ENCODE data around the gene THADA. TPM values are rescaled to one million over a fixed set of nuclear protein-coding genes. Genes with fewer than 3 reads are reported as not detected.

THADA gene
- total RNA-seq, 1 experiment from 2014 or later, result 27.5 TPM

- TF ChIP-seq RORB (CRISPR knock-in tag; IDR thresholded peaks at IDR 0.05) (no peak), TCF7 (CRISPR knock-in tag; IDR thresholded peaks at IDR 0.05; ENCODE audit: low read depth) (no peak), TP53 (CRISPR knock-in tag; IDR thresholded peaks at IDR 0.05) (no peak), E2F1 (CRISPR knock-in tag; IDR thresholded peaks at IDR 0.05) (no peak)
- TF ChIP-seq, protein P1, sequence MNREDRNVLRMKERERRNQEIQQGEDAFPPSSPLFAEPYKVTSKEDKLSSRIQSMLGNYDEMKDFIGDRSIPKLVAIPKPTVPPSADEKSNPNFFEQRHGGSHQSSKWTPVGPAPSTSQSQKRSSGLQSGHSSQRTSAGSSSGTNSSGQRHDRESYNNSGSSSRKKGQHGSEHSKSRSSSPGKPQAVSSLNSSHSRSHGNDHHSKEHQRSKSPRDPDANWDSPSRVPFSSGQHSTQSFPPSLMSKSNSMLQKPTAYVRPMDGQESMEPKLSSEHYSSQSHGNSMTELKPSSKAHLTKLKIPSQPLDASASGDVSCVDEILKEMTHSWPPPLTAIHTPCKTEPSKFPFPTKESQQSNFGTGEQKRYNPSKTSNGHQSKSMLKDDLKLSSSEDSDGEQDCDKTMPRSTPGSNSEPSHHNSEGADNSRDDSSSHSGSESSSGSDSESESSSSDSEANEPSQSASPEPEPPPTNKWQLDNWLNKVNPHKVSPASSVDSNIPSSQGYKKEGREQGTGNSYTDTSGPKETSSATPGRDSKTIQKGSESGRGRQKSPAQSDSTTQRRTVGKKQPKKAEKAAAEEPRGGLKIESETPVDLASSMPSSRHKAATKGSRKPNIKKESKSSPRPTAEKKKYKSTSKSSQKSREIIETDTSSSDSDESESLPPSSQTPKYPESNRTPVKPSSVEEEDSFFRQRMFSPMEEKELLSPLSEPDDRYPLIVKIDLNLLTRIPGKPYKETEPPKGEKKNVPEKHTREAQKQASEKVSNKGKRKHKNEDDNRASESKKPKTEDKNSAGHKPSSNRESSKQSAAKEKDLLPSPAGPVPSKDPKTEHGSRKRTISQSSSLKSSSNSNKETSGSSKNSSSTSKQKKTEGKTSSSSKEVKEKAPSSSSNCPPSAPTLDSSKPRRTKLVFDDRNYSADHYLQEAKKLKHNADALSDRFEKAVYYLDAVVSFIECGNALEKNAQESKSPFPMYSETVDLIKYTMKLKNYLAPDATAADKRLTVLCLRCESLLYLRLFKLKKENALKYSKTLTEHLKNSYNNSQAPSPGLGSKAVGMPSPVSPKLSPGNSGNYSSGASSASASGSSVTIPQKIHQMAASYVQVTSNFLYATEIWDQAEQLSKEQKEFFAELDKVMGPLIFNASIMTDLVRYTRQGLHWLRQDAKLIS (CRISPR knock-in tag; IDR thresholded peaks at IDR 0.05; ENCODE audit: borderline replicate concordance), result no peak
Observed at GRCh38 chr2:43220760-43221123, 375.1 kb downstream of the THADA start (continued).

GRCh38 chr2:43220229-43220751 is 375.5 kb downstream of the THADA start:
- Mint-ChIP-seq H3K27ac (peak overlapping the region; percentile 99), H3K4me1 (peaks cover 72% of the 10 kb centered on the region), H3K4me3 (peak overlapping the region; percentile 74), H3K36me3 (peaks cover 15% of the 10 kb centered on the region), H3K9me3 (no peaks in the 10 kb centered on the region), H3K27me3 (ENCODE audit: low read depth) (no peaks in the 10 kb centered on the region)
- CTCF ChIA-PET, result interaction anchor here (0.9 to 3.3 kb wide), 4 partner anchors 13 to 93 kb away, joined by 3 to 16 read pairs (median 6); no protein-coding TSS in a partner anchor
- no peak for ATAC-seq
- POLR2A ChIA-PET, result interaction anchor here (0.6 kb wide), 1 partner anchor 212 kb away, joined by 3 read pairs; no protein-coding TSS in a partner anchor
- DNase-seq (ENCODE audit: low spot score), result no peak
- TF ChIP-seq, protein P1 (CRISPR knock-in tag; IDR thresholded peaks at IDR 0.05; ENCODE audit: borderline replicate concordance), result no peak
- TF ChIP-seq, protein P2, sequence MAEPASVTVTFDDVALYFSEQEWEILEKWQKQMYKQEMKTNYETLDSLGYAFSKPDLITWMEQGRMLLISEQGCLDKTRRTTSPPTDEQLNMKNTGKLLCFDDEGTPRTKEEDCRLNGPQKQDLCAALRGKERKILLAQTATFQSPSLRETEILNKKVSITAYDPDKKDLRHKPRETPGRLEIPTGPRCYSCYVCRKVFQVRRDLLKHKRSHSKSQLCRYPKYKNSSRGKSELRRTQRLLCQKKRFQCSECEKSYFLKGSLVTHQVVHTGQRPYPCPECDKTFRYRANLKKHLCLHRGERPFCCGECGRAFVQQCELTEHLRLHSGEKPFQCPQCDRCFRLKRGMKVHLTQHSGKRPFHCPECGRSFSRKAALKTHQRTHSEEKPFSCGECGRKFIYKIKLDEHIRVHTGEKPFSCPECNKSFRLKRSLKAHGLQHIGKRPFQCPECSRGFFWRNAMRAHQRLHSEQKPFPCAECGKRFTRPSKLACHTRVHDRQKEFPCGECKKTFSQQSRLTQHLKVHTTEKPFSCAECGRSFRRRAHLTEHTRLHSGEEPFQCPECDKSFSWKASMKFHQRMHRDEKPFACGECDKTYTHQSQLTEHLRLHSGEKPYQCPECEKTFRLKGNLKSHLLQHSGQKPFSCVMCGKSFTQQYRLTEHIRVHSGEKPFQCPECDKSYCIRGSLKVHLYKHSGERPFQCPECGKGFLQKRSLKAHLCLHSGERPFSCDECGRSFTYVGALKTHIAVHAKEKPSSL (CRISPR knock-in tag; conservative IDR thresholded peaks at IDR 0.05), result no peak
- TF ChIP-seq TCF7 (CRISPR knock-in tag; IDR thresholded peaks at IDR 0.05; ENCODE audit: low read depth), result no peak
- TF ChIP-seq, protein P3, sequence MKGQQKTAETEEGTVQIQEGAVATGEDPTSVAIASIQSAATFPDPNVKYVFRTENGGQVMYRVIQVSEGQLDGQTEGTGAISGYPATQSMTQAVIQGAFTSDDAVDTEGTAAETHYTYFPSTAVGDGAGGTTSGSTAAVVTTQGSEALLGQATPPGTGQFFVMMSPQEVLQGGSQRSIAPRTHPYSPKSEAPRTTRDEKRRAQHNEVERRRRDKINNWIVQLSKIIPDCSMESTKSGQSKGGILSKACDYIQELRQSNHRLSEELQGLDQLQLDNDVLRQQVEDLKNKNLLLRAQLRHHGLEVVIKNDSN (CRISPR knock-in tag; IDR thresholded peaks at IDR 0.05), result no peak
- TF ChIP-seq, protein P4, sequence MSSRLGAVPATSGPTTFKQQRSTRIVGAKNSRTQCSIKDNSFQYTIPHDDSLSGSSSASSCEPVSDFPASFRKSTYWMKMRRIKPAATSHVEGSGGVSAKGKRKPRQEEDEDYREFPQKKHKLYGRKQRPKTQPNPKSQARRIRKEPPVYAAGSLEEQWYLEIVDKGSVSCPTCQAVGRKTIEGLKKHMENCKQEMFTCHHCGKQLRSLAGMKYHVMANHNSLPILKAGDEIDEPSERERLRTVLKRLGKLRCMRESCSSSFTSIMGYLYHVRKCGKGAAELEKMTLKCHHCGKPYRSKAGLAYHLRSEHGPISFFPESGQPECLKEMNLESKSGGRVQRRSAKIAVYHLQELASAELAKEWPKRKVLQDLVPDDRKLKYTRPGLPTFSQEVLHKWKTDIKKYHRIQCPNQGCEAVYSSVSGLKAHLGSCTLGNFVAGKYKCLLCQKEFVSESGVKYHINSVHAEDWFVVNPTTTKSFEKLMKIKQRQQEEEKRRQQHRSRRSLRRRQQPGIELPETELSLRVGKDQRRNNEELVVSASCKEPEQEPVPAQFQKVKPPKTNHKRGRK (CRISPR knock-in tag; IDR thresholded peaks at IDR 0.05; ENCODE audit: borderline replicate concordance), result no peak
- no peak for TF ChIP-seq HMGXB4 (CRISPR knock-in tag; IDR thresholded peaks at IDR 0.05)
- TF ChIP-seq, protein P5, sequence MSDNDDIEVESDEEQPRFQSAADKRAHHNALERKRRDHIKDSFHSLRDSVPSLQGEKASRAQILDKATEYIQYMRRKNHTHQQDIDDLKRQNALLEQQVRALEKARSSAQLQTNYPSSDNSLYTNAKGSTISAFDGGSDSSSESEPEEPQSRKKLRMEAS (CRISPR knock-in tag; IDR thresholded peaks at IDR 0.05), result no peak
- no peak for TF ChIP-seq GABPB1 (CRISPR knock-in tag; IDR thresholded peaks at IDR 0.05)
- no peak for TF ChIP-seq ZBTB21 (CRISPR knock-in tag; IDR thresholded peaks at IDR 0.05; ENCODE audit: borderline replicate concordance)
- TF ChIP-seq, protein P6, sequence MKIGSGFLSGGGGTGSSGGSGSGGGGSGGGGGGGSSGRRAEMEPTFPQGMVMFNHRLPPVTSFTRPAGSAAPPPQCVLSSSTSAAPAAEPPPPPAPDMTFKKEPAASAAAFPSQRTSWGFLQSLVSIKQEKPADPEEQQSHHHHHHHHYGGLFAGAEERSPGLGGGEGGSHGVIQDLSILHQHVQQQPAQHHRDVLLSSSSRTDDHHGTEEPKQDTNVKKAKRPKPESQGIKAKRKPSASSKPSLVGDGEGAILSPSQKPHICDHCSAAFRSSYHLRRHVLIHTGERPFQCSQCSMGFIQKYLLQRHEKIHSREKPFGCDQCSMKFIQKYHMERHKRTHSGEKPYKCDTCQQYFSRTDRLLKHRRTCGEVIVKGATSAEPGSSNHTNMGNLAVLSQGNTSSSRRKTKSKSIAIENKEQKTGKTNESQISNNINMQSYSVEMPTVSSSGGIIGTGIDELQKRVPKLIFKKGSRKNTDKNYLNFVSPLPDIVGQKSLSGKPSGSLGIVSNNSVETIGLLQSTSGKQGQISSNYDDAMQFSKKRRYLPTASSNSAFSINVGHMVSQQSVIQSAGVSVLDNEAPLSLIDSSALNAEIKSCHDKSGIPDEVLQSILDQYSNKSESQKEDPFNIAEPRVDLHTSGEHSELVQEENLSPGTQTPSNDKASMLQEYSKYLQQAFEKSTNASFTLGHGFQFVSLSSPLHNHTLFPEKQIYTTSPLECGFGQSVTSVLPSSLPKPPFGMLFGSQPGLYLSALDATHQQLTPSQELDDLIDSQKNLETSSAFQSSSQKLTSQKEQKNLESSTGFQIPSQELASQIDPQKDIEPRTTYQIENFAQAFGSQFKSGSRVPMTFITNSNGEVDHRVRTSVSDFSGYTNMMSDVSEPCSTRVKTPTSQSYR (CRISPR knock-in tag; IDR thresholded peaks at IDR 0.05), result no peak
- no peak for TF ChIP-seq ZNF416 (CRISPR knock-in tag; IDR thresholded peaks at IDR 0.05)
